HCEC 1CT (cell line): ENCODE data around the gene TSPAN18.

Source experiments
- DNase-seq: peaks from one replicate; pipeline ENCODE4 v3.0.0-alpha.2; 2017

TSPAN18 gene

GRCh38 chr11:44803009-44803408 lies 76.2 kb downstream of the TSPAN18 start:
- DNase-seq, result no peak

- DNase-seq, result no peak
Observed at GRCh38 chr11:44804449-44805437, 78.0 kb downstream of the TSPAN18 start.

- DNase-seq, result no peak
Observed at GRCh38 chr11:44805596-44805995, 78.8 kb downstream of the TSPAN18 start.

- DNase-seq, result no peak
Observed at GRCh38 chr11:44808053-44808753, 81.4 kb downstream of the TSPAN18 start.

GRCh38 chr11:44809283-44809682 lies 82.5 kb downstream of the TSPAN18 start:
- DNase-seq, result no peak

DNA sequence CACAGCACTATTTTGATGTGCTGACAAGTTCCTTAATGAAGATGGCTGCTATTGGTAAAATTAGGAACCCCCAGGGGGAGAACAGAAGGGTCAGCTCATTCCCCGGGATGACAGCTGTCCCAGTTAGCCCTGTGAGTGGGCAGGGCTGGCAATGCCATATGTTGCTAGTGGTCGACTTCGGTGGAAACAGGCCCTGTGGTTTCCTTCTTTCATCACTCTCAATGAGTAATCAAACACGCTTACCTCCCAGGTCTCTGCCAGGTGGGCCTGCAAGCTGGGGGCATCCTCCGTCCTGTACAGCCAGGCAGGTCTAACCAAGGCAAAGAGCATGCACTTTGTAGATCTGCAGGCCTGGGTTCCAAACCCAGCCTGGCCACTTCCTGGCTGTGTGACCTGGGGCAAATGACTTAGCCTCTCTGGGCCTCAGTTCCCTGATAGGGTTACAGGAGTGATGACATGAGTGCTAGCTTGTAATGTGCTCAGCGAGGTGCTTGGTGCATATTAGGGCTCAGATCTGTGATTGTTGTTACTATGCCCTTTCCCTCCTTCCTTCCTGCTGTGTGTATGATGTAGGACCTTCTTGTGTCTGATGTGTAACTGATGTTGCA lies 85.2 kb downstream of the TSPAN18 start:
- no peak for DNase-seq

- no peak for DNase-seq
Observed at GRCh38 chr11:44812971-44813370, 86.2 kb downstream of the TSPAN18 start.

DNA sequence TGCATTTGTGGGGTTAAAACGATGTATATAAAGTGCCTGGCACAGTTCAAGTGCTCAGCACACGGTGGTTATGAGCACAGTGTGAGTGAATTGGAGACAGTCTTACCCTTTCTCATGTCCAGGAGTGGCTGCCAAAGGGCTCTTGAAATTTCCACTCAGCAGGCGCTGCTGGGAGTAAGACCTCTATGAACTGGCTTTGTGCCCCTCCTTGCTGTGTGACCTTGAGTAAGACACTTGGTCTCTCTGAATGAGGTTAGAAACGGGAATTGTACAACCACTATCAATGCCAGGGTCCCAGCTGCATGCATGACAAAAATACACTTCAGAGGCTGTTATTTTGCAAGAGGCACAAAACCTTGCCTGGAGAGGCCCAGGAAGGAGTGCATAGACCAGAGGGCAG lies 86.6 kb downstream of the TSPAN18 start:
- no peak for DNase-seq

GRCh38 chr11:44814881-44815592 lies 88.3 kb downstream of the TSPAN18 start:
- DNase-seq, result peak; percentile 31

- no peak for DNase-seq
Observed at GRCh38 chr11:44815917-44816456, 89.2 kb downstream of the TSPAN18 start.

DNA sequence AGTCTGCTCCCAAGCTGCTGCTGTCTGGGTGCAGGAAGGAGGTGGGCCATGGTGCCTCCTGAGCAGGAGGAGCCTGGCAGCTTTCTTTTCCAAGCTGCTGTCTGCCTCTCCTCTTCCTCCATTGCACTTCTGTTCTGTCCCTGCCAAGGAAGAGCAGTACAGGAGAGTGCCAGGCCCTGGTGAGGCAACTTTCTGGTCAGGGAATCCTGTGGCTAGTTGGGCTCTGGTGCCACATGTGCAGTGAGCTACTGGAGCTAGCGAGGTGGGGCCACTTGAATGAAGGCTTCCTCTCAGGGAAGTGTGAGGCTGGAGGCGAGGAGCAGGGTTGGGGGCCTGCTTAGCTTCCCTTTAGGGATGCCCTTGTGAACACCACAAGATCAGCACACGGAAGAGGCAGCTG lies 90.0 kb downstream of the TSPAN18 start:
- DNase-seq, result no peak

DNA sequence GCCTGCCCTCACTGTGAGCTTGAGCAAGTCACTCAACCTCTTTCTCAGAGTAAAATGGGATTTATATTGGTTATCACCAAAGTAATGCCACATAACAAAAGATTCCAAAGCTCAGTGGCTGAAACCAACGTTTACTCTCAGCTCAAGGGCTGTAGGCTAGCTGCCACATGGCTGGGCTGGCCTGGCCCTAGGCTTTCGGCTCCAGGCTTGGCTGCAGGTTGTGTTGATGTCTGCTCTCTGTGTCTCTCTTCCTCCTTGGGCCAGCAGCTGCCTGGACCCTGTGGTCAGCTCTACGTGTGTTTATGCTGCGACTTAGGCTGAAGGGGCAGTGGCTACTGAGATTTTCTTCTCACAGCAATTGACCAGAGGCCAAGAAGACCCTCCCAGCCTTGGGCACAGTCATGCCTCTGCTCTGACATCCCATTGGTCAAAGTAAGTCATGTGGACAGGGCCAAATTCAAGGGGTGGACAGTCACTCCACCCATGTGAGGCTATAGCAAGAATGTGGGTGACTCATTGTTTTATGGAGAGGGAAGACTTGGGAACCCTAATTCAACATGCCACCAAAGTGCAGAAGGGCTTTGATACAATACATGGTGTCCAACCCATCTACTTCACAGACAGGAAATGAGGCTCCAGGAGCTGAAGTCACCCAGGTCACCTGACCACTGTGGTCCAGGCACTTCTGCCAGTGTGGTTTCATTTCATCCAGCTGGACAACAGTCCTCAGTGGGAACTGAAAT lies 90.6 kb downstream of the TSPAN18 start:
- peak; percentile 7 for DNase-seq

GRCh38 chr11:44818110-44818509 lies 91.3 kb downstream of the TSPAN18 start:
- no peak for DNase-seq

GRCh38 chr11:44819346-44819745 lies 92.6 kb downstream of the TSPAN18 start:
- no peak for DNase-seq

- DNase-seq, result no peak
Observed at GRCh38 chr11:44822369-44822768, 95.6 kb downstream of the TSPAN18 start.

DNA sequence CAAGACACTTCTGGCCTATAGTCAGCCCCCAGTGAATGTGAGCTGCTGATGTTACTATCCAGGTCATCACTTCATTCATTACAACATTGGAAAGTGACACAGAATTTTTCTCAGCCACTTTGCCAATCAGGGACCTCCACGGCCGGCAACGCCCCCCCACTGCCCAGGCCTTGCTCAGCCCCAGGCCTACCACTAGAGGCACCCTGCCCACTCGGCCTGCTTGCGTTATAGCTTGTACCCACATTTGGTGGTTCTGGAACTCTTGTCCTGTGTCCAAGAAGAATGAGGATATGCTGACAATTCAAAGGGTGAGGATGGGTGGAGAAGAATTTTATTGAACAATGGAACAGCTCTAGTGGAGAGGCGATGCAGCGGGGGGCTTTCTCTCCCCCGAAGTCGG lies 96.2 kb downstream of the TSPAN18 start:
- no peak for DNase-seq

GRCh38 chr11:44823868-44824267 lies 97.1 kb downstream of the TSPAN18 start:
- no peak for DNase-seq

DNA sequence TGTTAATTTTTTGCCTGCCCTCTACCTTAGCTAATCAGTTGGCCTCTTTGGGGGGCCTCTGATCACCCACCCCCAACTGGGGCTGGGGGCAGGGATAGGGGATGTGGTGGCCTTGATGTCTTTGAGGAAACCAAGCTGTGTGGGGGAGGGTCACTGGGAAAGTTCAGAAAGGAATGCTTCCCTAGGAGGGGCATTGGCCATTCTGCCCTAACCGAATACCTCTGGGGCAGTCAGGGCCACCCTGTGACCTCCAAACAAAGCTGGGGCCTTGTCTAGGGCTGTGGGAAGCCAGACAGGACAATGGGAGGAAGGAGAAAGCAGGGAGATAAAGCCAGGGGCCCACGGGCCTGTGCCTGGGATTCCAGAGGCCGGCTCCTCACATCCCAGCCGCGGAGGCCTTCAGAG lies 97.5 kb downstream of the TSPAN18 start:
- DNase-seq, result no peak

- no peak for DNase-seq
Observed at GRCh38 chr11:44825058-44825785, 98.5 kb downstream of the TSPAN18 start.

GRCh38 chr11:44826922-44827643 lies 100.3 kb downstream of the TSPAN18 start:
- no peak for DNase-seq
